AG04450 (cell line): Measurements from ENCODE around the gene TBCEL. TPM values are rescaled to one million over a fixed set of nuclear protein-coding genes. Genes with fewer than 3 reads are reported as not detected.
"Not testable (repeated sequence)": the region's sequence is repeated elsewhere in the genome, so short reads cannot be mapped to it uniquely, and the experiment has no call there.

Experiments
- CTCF ChIA-PET: fragments of 300-600, 350-600 bp; formaldehyde crosslinking; extraction: SDS; loops from one replicate; lab custom pipeline; 2022; ENCODE audit warnings: antibody characterized with exemption, inconsistent platforms; lab: Charles Lee
- POLR2A ChIA-PET: fragments of 350-600 bp; formaldehyde crosslinking; extraction: SDS; loops from one replicate; lab custom pipeline; 2021; ENCODE audit warnings: antibody characterized with exemption, inconsistent platforms; lab: Yijun Ruan, JAX
- DNase-seq: peaks from one replicate; pipeline ENCODE4 v3.0.0-alpha.2; 2011; ENCODE audit warnings: low read depth, low spot score
- H3K27ac ChIP-seq: one replicate; pipeline ENCODE4 v1.5.1; 2012; ENCODE audit warnings: low read depth, low read length, control low read depth
- H3K27me3 ChIP-seq: one replicate; pipeline ENCODE4 v1.6.0; 2012; ENCODE audit warnings: low read length; ENCODE audit not compliant: control insufficient read depth, insufficient read depth
- H3K4me3 ChIP-seq: 2 replicates; pipeline ENCODE4 v1.5.1; 2011; ENCODE audit warnings: mild to moderate bottlenecking, low read depth, low read length, control low read depth
- H3K9me3 ChIP-seq: 2 replicates; pipeline ENCODE4 v1.5.1; 2012; ENCODE audit warnings: low read length; ENCODE audit not compliant: control insufficient read depth, insufficient read depth
- polyA plus RNA-seq: library from polyadenylated mRNA; depleted of rRNA; stranded (reverse); fragments of >200 nt; gene quantifications from 2 replicates; pipeline ENCODE4 v1.2.3, GENCODE V29; 2011
- TF ChIP-seq, protein P1 (sequence below): IDR thresholded peaks from 2 replicates; pipeline ENCODE4 v1.5.1; 2011; ENCODE audit warnings: low read depth, low read length, control low read depth, inconsistent platforms

Gene TBCEL
- polyA plus RNA-seq, 1 experiment = 19.3 TPM

DNA sequence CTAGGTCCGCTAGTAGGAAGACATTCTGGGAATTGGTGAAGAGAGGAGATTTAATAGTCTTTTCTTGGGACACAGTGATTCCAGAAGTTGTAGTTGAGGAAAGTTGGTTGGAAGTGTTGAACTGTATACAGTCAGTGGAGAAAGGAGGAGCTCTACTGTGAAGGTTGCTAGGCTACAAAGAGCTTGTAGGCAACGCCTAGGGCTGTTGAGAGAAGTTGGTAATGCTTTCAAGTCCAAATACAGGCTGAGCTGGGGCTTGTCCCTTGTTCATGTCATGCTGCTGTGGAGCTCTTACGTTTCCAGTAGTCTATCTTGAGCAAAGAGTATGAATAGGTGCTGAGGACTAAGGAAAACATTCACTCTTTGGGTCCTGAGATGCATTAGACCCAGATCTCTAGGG is 1.1 kb downstream of the TBCEL start:
- H3K9me3 ChIP-seq = no peaks in the 10 kb centered on the region
- ChIA-PET POLR2A (no interaction called here), CTCF (interaction anchor here (1.2 to 1.4 kb wide), 2 partner anchors 170 to 340 kb away, joined by 3 read pairs; no protein-coding TSS in a partner anchor)
- no peak overlapping the region for H3K27ac ChIP-seq
- DNase-seq = no peak
- H3K4me3 ChIP-seq = peak overlapping the region; percentile 98
- H3K27me3 ChIP-seq = no peaks in the 10 kb centered on the region
- TF ChIP-seq, protein P1, sequence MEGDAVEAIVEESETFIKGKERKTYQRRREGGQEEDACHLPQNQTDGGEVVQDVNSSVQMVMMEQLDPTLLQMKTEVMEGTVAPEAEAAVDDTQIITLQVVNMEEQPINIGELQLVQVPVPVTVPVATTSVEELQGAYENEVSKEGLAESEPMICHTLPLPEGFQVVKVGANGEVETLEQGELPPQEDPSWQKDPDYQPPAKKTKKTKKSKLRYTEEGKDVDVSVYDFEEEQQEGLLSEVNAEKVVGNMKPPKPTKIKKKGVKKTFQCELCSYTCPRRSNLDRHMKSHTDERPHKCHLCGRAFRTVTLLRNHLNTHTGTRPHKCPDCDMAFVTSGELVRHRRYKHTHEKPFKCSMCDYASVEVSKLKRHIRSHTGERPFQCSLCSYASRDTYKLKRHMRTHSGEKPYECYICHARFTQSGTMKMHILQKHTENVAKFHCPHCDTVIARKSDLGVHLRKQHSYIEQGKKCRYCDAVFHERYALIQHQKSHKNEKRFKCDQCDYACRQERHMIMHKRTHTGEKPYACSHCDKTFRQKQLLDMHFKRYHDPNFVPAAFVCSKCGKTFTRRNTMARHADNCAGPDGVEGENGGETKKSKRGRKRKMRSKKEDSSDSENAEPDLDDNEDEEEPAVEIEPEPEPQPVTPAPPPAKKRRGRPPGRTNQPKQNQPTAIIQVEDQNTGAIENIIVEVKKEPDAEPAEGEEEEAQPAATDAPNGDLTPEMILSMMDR = no peak

DNA sequence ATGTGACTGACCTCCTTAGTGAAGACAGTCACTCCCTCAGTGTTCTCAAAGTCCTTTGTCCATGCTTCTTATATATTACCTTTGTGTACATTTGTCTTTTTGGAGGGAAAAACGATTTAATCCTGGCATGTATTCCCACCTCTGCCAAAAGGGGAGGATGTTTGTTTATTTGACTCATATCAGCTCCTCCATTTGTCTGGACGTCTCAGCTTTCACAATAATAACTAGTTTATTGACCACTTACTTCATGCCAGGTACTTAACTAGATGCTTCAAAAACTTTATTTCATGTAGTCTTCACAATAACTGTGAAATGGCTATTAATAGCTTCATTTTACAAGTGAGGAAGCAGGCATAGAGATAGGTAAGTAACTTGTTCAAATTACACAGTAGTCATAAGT is 5.3 kb downstream of the TBCEL start:
- POLR2A ChIA-PET = no interaction called here
- no peaks in the 10 kb centered on the region for H3K9me3 ChIP-seq
- H3K27me3 ChIP-seq = no peaks in the 10 kb centered on the region
- CTCF ChIA-PET = no interaction called here
- no peak for DNase-seq
- TF ChIP-seq, protein P1 = no peak
- H3K4me3 ChIP-seq = no peak overlapping the region
- no peak overlapping the region for H3K27ac ChIP-seq

DNA sequence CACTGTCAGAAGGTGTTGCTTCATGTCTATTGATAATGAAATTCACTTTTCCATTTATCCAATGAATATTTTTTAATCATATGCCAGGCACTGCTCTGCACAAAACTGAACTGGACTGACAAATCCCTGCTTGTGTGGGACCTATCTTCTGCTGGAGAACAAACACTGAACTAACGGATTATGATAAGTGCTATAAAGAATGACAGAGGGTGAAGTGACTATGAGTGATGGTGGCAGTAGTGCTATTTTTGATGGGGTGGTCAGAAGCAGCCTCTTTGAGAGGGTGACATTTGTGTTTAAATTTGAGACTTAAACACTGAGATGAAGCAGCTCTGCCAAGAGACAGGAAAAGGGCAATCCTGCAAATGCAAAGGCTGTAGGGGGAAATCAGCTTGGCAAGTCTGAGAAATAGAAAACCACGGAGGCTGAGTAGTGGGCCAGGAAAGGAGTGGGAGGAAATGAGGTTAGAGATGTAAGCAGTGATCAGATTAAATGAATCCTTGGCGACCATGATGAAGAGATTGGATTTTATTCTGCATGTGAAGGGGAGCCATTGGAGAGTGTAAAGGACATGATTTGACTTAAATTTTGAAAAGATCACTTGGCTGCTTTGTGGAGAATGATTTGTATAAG is 6.0 kb downstream of the TBCEL start:
- no peak for DNase-seq
- H3K27me3 ChIP-seq = no peaks in the 10 kb centered on the region
- TF ChIP-seq, protein P1 = no peak
- CTCF ChIA-PET = no interaction called here
- H3K4me3 ChIP-seq = no peak overlapping the region
- POLR2A ChIA-PET = no interaction called here
- no peak overlapping the region for H3K27ac ChIP-seq
- no peaks in the 10 kb centered on the region for H3K9me3 ChIP-seq

DNA sequence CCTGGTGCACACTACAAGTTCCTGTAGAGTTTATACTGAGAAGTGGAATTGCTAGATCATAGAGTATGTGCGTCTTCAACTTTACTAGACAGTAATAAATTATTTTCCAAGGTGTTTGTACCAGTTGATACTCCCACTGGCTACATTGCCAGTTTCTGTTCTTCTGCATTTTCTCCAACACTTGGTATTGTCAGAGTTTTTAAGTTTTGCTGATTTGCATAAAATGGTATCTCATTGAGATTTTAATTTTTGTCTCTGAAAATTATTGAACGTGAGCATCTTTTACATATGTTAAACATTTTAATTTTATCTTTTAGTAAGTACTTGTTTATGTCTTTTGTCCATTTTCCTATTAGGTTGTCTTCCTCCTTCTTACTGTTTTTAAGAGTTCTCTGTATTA is 7.3 kb downstream of the TBCEL start:
- CTCF ChIA-PET = no interaction called here
- TF ChIP-seq, protein P1 = no peak
- POLR2A ChIA-PET = no interaction called here
- DNase-seq = no peak
- H3K4me3 ChIP-seq = no peak overlapping the region
- H3K27ac ChIP-seq = no peak overlapping the region
- H3K27me3 ChIP-seq = no peaks in the 10 kb centered on the region
- H3K9me3 ChIP-seq = no peaks in the 10 kb centered on the region

DNA sequence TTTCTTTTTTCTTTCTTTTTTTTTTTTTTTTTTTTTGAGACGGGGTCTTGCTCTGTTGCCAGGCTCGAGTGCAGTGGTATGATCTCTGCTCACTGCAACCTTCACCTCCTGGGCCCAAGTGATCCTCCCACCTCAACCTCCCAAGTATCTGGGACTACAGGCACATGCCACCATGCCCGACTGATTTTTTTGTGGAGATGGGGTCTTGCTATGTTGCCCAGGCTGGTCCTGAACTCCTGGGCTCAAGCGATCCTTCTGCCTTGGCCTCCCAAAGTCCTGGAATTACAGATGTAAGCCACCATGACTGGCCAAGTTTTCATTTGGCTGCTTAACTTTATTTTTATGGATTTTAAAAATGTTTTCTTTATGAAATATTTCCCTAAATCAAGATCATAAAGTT is 7.7 kb downstream of the TBCEL start:
- POLR2A ChIA-PET, H3K27ac ChIP-seq, DNase-seq, H3K4me3 ChIP-seq, H3K27me3 ChIP-seq, H3K9me3 ChIP-seq, CTCF ChIA-PET: not testable (repeated sequence)
